IMR-90 (cell line): Measurements from ENCODE around the gene BTBD17.

Source experiments
- CTCF ChIP-seq: conservative IDR thresholded peaks from 2 replicates; pipeline ENCODE4 v1.5.1; 2012; ENCODE audit warnings: mild to moderate bottlenecking, low read depth, low read length, improper control_type of control experiment
- MXI1 ChIP-seq: IDR thresholded peaks from 2 replicates; pipeline ENCODE4 v1.6.1; 2012; ENCODE audit warnings: low read depth, mild to moderate bottlenecking, low read length, moderate library complexity, borderline replicate concordance
- SMC3 ChIP-seq: fragments of 150-350 bp; IDR thresholded peaks from 2 replicates; pipeline ENCODE4 v1.6.1; 2016; ENCODE audit warnings: low read depth, mild to moderate bottlenecking, antibody characterized with exemption, low read length, moderate library complexity
- TF ChIP-seq, protein P1 (sequence below): fragments of 150-350 bp; IDR thresholded peaks from 2 replicates; pipeline ENCODE4 v1.6.1; 2017; ENCODE audit warnings: mild to moderate bottlenecking, antibody characterized with exemption, low read length, low read depth

DNA sequence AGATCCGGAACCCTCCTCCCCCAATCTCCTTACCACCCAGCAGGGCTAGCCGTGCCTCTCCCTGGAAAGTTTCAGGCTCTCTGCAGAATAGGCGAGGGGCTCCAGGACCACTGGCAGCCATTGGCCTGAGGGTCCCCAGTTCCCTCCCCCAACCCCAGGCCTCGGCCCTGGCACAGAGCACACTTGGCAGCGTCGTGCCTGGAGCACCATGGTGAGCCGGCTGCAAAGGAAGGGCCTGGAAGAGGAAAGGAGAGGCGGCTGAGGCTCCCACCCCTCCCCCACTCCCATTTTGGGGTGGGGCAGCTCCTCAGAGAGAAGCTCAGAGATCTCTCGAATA lies 369 bp upstream of the BTBD17 start:
- TF ChIP-seq CTCF: no peak
- TF ChIP-seq, protein P1, sequence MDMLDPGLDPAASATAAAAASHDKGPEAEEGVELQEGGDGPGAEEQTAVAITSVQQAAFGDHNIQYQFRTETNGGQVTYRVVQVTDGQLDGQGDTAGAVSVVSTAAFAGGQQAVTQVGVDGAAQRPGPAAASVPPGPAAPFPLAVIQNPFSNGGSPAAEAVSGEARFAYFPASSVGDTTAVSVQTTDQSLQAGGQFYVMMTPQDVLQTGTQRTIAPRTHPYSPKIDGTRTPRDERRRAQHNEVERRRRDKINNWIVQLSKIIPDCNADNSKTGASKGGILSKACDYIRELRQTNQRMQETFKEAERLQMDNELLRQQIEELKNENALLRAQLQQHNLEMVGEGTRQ: no peak
- no peak for TF ChIP-seq SMC3
- TF ChIP-seq MXI1: no peak
